HG02943 (cell line): ENCODE measurements around the gene HIPK4.
"Not testable (repeated sequence)": the region's sequence is repeated elsewhere in the genome, so short reads cannot be mapped to it uniquely, and the experiment has no call there.

ENCODE experiments used
- ATAC-seq: cut with Tn5 transposase; IDR thresholded peaks from one replicate; pipeline ENCODE4 v1.9.1; 2021; ENCODE audit warnings: mild to moderate bottlenecking, low read depth, moderate library complexity; ENCODE audit not compliant: unreplicated experiment

The HIPK4 gene

DNA sequence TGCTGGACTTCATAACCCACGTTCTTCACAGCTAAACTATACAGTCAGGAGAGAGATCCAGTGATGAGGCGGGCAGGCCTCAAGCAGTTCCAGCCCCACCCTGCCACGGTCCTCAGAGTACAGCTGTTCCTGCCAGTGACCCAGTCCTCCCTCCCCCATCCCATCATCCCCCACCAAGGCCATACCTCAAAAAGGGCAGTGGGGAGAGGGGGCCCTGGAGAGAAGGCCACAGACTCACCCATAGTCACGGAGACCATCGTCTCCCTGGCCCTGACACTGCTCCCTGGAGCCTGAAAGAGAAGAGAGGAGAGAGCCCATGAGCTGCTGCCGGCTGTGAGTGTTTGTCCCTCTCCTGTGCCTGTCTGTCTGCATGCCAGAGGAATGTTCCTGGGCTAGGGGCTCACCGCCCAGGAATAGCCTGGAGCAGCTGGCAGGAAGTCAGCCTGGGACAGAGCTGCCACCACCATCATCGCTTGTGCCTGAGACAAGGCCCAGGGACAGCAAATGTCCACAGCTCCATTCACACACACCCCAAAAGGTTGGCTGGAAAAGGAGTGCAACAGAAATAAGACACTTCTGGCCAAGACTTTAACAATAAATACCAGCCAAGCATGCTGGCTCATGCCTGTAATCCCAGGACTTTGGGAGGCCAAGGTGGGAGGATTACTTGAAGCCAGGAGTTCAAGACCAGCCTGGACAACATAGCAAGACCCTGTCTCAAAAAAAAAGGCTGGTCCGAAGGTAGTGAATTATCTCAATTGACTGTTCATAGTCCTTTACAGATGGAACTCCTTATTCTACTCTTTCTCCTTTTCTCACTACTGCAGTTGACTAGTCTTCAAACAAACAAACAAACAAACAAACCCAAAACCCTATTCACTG lies 48.1 kb downstream of the HIPK4 start:
- no peak for ATAC-seq

DNA sequence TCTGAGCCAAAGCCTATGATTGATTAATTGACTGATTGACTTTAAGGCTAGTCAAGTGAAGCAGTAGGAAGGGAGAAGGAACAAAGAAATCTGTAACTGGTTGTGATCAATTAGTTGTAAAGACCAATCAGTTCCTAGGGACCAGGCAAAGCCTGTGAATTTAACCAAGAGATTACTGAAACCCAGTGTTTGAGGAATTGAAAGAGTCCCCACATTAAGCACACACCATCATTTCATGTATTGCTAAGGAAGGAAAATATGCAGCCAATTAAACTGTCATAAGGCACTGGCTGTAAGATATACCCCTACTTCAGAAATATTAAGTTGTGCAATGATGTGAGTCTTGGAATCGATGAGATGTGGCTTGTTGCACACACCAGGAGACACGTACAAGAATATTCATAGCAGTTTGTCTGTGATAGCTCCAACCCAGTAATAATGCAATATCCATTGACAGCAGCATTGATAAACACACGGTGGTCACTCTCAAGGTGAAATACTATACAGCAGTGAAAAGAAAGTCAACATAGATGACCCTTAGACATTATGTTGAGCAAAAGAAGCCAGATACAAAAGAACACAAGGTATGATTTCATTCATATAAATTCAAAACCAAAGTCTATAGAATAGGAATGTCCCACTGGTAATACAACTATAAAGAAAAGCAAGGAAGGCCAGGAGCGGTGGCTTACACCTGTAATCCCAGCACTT lies 50.8 kb downstream of the HIPK4 start:
- ATAC-seq = no peak

- no peak for ATAC-seq
Measured at GRCh38 chr19:40337594-40337993, 52.4 kb downstream of the HIPK4 start.

- ATAC-seq = no peak
Measured at GRCh38 chr19:40337107-40337506, 52.9 kb downstream of the HIPK4 start.

DNA sequence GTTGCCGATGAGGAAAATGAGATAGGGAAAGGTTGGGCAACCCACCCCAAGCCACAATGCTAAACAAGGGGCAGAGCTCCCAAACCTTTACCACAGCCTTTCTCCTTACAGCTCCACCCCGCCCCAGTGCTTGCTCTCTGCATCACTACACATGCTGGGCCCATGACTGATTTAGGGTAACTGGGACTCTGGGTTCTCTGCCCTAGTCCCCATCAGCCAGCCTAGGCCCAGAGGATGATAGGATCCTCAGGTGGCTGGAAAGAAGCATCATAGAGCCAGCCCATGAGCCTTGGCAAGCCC lies 53.4 kb downstream of the HIPK4 start:
- no peak for ATAC-seq

DNA sequence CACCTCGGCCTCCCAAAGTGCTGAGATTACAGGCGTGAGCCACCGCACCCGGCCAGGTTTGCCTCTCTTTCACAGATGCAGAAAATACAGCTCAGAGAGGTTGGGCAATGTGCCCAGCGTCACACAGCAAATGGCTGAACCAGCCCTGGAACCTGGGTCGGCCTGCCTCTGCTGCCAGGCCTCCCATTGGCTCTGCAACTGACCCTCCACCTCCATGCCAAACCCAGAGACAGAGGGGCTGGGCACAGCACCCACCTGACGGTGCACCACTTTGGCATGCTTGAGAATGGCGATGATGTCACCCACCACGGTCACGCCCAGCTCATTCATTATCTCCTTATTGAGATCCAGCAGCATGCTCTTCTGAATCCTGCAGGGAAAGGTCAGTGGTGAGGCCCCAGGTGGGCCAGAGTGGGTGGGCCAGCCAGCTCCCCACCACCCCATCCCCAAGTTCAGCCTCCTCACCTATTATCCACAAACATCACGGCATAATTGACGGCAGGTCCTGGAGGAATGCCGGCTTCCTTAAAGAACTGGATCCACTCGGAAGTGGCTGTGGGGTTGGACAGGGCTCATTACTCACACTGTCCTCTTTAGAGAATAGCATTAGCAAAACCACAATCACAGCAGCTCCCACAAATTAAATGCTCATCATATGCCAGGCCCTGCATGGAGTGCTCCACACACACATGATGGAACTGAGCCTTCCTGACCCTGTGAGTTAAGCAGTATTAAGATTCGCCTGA lies 54.0 kb downstream of the HIPK4 start:
- ATAC-seq = no peak

DNA sequence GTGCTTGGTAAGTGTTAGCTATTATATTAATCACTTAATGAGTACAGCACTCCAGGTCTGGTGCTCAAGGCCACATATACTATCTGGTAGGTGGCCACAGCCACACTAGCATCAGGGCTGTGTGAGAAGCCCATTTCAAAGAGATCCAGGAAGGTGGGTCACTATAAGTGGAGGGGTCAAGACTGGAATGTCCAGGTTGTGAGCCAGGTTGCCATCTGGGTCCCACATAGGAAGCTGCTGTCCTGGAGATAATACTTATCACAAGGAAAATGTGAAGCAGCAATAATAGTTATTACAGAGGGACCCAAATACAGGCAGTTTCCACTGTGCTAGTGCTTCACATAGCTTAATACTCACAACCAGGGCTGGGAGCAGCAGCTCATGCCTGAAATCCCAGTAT lies 54.9 kb downstream of the HIPK4 start:
- ATAC-seq = no peak

DNA sequence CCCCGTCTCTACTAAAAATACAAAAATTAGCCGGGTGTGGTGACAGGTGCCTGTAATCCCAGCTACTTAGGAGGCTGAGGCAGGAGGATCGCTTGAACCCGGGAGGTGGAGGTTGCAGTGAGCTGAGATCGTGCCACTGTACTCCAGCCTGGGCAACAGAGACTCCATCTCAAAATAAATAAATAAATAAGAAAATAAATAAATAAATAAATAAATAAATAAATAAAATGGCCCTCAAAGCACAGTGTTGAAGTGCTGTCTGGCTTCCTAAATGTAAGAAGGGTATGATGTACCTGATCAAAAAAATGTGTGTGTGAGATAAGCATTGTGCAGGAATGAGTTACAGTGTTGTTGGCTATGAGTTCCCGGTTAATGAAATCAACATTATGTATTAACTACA lies 56.9 kb downstream of the HIPK4 start:
- ATAC-seq = not testable (repeated sequence)

- no peak for ATAC-seq
Measured at GRCh38 chr19:40332669-40333068, 57.3 kb downstream of the HIPK4 start.

- no peak for ATAC-seq
Measured at GRCh38 chr19:40331052-40331451, 58.9 kb downstream of the HIPK4 start.
